Measurements from ENCODE around the gene MASP2.
"Not testable (repeated sequence)": the region's sequence is repeated elsewhere in the genome, so short reads cannot be mapped to it uniquely, and the experiment has no call there.

MASP2 gene

DNA sequence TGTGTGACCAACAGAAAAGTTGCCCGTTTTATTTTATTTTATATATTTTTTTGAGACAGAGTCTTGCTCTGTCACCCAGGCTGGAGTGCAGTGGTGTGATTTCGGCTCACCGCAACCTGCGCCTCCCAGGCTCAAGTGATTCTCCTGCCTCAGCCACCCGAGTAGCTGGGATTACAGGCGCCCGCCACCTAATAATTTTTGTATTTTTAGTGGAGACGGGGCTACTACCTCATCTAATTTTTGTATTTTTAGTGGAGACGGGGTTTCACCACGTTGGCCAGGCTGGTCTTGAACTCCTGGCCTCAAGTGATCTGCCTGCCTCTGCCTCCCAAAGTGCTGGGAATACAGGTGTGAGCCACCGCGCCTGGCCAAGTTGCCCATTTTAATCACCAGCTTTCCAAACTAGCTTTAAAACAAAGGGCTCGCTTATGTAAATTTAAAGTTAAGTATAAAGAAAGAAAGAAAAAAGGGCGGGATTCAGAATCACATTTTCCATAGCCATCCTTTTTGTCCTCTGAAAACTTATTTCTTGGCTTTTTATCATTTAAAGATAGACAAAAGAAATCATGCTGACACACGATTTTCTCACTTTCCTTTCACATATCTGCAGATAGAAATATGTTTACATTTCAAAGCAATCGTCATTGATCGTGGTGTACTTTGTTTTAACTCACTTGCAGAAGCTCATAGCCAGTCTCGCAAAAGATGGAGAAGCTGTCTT is 9.9 kb downstream of the MASP2 start:
- not testable (repeated sequence) for DNase-seq

DNA sequence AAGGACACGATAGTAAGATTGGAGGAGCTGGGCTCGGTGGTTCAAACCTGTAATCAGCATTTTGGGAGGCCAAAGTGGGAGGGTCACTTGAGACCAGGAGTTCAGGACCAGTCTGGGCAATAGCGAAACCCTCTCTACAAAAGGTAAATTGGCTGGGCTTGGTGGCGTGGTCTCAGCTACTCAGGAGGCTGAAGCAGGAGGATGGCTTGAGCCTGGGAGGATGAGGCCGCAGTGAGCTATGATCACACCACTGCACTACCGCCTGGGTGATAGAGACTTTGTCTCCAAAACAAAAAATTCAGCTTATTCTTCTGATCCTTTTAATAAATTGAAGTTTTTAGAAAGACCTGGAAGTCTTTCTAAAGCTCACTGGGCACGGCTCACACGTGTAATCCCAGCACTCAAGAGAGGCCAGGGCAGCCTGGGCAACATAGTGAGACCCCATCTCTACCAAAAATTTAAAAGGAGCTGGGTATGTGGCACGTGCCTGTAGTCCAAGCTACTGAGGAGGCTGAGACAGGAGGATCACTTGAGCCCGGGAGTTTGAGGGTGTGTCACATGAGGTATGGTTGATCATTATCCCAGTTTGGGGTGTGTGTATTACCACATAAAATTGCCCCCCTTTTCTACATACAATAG is 15.3 kb downstream of the MASP2 start:
- DNase-seq = no peak

DNA sequence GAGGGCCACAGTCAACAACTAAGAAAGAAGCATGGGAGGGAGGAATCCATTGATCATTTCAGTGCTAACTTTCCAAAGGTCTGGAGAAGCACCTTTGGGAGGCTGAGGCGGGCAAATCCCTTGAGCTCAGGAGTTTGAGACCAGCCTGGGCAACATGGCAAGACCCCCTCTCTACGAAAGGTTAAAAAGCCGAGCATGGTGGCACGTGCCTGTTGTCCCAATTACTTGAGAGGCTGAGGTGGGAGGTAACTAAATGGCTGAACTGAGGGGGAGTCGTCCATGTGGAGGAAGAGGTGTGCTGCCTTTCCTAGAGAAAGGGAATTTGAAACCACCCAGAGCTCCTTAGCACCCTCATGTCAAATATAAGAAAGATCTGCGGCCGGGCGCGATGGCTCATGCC is 16.2 kb downstream of the MASP2 start:
- no peak for DNase-seq

- no peak for DNase-seq
Observed at GRCh38 chr1:11028018-11028417, 19.0 kb downstream of the MASP2 start.

DNA sequence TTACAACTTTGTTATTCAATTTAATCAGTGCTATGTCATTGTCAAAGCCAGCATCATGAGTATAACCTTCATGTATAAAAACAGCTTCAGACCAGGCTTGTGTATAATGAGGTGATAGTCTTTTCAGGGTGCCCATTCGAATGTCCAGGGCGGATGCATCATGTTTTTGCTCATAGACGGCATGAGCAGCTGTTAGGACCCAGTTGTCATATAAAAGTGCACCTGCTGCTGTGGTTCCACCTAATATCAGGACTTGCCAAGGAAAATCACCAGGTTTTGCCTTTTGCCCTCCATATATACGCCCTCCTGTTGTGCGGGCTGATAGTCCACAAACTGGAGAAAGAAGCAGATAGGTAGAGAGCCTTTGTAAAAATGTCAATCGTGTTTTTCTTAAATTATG is 19.7 kb downstream of the MASP2 start:
- no peak for DNase-seq

GRCh38 chr1:11026903-11027302 is 20.1 kb downstream of the MASP2 start:
- no peak for DNase-seq

DNA sequence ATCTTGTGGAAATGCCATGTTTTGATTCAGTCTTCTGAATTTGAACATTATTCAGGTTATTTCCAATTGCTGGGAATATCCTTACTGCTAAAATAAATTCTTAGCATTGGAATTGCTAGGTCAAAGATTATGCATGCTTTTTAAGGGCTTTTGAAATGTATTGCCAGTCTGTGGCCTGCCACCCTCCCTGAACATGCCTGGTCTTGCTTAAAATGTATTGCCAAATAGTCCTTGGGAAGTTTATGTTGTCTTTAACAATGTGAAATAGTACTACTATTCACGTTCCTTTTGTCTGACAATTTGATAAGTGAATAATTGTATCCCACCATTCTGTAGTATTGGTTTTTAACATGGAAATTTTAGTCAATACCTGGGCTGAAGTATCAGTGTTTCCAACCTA is 21.0 kb downstream of the MASP2 start:
- no peak for DNase-seq

GRCh38 chr1:11025618-11026017 is 21.4 kb downstream of the MASP2 start:
- no peak for DNase-seq

- no peak for DNase-seq
Observed at GRCh38 chr1:11024874-11025203, 22.2 kb downstream of the MASP2 start.

DNA sequence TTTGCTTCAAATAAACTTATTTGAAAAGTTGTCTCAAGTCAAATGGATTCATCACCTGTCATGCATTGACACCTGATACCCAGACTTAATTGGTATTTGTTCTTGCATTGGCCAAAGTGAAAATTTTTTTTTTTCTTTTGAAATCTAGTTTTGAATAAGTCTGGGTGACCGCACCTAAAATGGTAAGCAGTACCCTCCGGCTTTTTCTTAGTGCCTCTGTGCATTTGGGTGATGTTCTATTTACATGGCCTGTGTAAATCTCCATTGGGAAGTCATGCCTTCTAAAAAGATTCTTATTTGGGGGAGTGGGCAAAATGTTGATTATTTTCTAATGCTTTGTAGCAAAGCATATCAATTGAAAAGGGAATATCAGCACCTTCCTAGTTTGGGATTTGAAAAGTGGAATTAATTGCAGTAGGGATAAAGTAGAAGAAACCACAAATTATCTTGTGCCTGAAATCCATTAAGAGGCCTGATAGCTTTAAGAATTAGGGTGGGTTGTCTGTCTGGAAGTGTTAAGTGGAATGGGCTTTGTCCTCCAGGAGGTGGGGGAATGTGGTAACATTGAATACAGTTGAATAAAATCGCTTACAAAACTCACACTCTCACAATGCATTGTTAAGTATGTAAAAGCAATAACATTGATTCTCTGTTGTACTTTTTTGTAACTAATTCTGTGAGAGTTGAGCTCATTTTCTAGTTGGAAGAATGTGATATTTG is 22.7 kb downstream of the MASP2 start:
- DNase-seq = no peak

DNA sequence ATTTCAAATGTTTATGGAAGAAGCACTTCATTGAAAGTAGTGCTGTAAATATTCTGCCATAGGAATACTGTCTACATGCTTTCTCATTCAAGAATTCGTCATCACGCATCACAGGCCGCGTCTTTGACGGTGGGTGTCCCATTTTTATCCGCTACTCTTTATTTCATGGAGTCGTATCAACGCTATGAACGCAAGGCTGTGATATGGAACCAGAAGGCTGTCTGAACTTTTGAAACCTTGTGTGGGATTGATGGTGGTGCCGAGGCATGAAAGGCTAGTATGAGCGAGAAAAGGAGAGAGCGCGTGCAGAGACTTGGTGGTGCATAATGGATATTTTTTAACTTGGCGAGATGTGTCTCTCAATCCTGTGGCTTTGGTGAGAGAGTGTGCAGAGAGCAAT is 23.8 kb downstream of the MASP2 start:
- DNase-seq = no peak

DNA sequence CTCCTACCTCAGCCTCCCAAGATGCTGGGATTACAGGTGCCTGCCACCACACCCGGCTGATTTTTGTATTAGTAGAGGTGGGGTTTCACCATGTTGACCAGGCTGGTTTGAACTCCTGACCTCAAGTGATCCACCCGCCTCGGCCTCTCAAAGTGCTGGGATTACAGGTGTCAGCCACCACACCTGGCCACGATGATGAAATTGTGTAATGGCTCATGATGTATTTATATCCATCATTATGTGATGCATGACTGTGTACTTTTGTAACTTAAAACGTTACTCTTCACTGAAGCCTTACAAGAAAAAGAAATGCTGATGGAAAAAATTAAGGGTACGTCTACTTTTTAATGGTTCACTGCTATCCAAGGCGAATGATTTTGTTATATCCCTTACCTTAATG is 27.1 kb downstream of the MASP2 start:
- no peak for DNase-seq

DNA sequence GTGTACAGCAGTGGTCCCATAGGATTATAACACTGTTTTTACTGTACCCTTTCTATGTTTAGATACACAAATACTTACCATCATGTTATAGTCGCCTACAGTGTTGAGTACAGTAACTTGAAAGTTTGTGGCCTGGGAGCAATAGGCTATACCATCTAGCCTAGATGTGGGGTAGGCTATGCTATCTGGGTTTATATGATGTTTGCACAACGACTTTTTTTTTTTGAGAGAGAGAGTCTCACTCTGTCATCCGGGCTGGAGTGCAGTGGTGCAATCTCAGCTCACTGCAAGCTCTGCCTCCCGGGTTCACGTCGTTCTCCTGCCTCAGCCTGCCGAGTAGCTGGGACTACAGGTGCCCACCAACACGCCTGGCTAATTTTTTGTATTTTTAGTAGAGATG is 27.7 kb downstream of the MASP2 start:
- not testable (repeated sequence) for DNase-seq

GRCh38 chr1:11013160-11013531 is 33.9 kb downstream of the MASP2 start:
- no peak for DNase-seq

DNA sequence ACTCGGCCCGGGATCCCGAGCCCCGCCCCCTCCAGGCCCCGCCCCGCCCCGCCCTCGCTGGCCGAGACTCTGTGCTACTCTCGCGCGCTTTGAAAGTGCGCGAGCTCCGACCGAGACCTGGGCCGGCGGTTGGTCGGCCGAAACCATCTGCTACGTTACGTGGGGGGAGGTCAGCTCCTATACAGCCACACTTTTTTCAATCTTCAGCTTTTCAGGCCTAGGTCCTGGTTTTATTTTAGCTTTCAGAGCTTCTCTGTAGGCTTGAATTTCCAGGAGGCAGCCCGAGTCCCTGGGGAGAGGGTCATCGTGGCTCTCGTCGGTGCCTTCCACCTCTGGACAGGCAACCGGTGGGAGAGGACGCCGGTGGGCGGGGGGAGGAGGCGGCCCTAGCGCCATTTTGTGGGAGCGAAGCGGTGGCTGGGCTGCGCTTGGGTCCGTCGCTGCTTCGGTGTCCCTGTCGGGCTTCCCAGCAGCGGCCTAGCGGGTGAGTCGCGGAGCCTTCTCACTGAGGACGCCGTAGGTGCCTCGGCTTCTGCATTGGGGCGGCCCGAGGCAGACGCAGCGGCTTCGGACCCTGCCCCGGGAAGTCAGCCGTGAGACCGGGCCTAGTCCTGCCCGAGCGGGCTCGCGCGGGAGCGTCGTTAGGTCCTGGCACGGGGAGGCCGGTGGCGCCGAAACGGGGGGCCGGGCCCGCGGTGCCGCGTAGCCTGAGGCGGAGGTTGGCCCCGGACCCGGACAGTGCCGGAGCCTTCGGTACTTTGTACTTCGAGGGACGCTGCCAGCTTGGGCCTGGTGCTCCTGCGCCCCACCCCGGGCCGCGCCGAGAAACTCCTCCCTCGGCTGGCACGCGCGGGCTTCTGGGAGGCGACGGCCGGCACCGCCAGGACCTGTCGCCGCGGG is 34.5 kb downstream of the MASP2 start, which contains the start of gene TARDBP:
Gene TARDBP, plus strand, starts transcription at position 395 of the 900 bp plus-strand sequence. CDS start 1,074 bp downstream, outside the sequence.
- peak; percentile 80 to 86 (median 82) for DNase-seq

DNA sequence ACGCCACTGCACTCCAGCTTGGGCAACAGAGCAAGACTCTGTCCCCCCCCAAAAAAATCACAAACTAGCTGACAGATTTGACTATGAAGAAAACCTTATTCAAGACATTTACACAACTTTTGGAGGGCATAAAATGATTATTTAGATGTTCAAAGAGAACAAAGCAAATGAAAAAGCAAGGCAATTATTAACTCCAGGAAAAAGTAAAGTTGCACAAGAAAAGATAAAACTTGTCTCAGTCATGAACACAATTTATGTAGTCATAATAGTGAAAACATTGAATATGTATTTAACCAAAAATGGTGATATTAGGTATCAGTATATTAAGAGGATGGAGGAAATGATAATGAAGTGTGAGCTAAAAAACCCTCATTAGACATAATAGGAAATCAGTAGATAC is 46.5 kb downstream of the MASP2 start:
- DNase-seq = no peak

- no peak for DNase-seq
Observed at GRCh38 chr1:10996100-10996499, 50.9 kb downstream of the MASP2 start.

DNA sequence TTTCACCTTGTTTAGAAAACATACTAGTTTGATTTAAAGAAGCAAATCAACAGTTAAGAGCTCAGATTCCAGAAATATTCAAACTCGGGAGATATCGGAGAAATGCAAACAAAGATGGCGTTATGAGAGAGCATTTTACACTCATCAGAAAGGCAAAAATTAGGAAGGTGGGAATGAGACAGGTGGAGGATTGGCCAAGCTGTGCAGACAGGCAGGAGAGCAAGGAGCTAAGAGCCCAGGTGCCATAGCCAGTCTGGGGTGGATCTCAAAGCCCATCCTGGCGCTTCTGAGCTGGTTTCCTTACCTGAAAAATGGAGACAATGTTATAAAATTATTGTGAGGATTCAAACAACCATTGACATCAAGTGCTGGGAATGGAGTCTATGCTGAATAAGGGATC is 54.2 kb downstream of the MASP2 start:
- DNase-seq = no peak

GRCh38 chr1:10992004-10992403 is 55.0 kb downstream of the MASP2 start:
- DNase-seq = not testable (repeated sequence)

DNA sequence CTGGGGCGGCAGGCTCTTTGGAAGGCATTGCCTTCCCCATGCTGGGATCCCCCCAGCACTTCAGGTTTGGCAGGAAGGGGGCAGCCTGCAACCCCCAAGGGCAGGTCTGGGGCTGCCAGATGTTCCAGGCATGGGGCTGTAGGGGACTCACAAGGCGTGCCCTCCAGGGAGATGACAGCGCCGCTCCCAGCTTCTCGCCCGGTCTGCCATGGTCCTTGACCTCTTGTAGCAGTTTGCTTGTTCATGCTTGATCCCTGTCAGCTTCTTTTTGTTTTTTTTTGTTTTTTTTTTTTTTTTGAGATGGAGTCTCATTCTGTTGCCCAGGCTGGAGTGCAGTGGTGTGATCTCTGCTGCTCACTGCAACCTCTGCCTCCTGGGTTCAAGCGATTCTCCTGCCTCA is 56.2 kb downstream of the MASP2 start:
- DNase-seq = no peak

DNA sequence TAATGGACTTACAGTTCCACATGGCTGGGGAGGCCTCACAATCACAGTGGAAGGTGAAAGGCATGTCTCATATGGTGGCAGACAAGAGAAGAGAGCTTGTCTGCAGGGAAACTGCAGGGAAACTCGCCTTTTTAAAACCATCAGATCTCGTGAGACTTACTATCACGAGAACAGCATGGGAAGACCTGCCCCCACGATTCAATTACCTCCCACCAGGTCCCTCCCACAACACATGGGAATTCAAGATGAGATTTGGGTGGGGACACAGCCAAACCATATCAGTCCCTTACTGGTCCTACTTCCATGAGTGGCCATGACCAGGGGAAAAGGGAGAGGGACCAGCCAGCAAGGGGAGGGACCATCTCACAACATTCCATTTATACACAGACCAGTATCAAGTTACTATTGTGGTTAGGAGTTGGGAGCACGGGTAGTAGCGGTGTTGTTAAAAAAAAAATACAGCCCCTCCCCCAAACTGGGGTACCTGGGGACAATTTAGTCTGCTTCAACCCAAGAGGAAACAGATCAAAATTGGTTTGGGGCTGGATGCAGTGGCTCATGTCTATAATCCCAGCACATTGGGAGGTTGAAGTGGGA is 57.0 kb downstream of the MASP2 start:
- not testable (repeated sequence) for DNase-seq

DNA sequence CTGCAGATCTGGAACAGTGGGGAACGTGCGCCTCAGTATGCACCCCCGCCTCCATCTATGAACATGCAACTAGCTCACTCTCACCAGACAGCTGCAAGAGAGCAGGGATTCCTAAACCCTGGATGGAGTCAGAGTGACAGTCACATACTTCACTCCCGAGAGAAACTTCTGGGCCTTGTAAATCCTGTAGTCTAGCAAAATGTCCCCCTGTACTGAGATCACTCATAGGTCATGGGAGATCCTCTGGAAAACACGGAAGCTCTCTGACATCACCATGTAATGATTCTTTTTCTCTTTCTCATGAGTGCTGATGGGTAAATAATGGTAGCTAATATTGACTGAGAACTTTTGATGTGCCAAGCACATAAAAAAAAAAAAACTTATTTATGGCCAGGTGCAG is 57.9 kb downstream of the MASP2 start:
- no peak for DNase-seq

Measured in activated CD4-positive, CD25-positive, alpha-beta regulatory T cell (primary cell).